Right atrium auricular region (tissue), 2 donors: ENCODE data around the gene RHOBTB1. TPM values are rescaled to one million over a fixed set of nuclear protein-coding genes. Genes with fewer than 3 reads are reported as not detected.
A peak's percentile ranks its signal among the peaks of the same experiment; 100 is the strongest.

Experiments used
- DNase-seq: peaks from one replicate; pipeline ENCODE4 v3.0.0-alpha.2; 2019; ENCODE audit warnings: low spot score
- H3K27ac ChIP-seq, 2 donors: fragments of 200-600 bp; sonication (generic); 1 replicate in 1 of 2; 2 replicates in 1 of 2; pipeline ENCODE4 v1.5.1; 2016 to 2019
- H3K27me3 ChIP-seq, 2 donors: fragments of 200-600 bp; sonication (generic); one replicate each; pipeline versions ENCODE4 v1.5.1 to v1.6.0; 2017 to 2019
- H3K36me3 ChIP-seq: fragments of 200-600 bp; sonication (generic); one replicate; pipeline ENCODE4 v1.5.1; 2016
- H3K4me1 ChIP-seq, 2 donors: fragments of 200-600 bp; sonication (generic); one replicate each; pipeline versions ENCODE4 v1.5.1 to v1.6.0; 2017 to 2019
- H3K4me3 ChIP-seq, 2 donors: fragments of 200-600 bp; sonication (generic); 1 replicate in 1 of 2; 2 replicates in 1 of 2; pipeline ENCODE4 v1.5.1; 2017 to 2019; ENCODE audit warnings: mild to moderate bottlenecking in 1 of 2, moderate library complexity in 1 of 2
- H3K9me3 ChIP-seq, 2 donors: fragments of 200-600 bp; sonication (generic); one replicate each; pipeline ENCODE4 v1.5.1; 2019
- CTCF ChIP-seq, 2 donors: fragments of 200-600 bp; sonication (generic); IDR thresholded peaks; one replicate each; pipeline ENCODE4 v1.5.1; 2019; ENCODE audit warnings: antibody characterized with exemption in 2 of 2
- total RNA-seq, 2 donors: library from RNA; depleted of rRNA; stranded (reverse); fragments of >200 nt; gene quantifications; one replicate each; pipeline ENCODE4 v1.1.0, GENCODE V29; 2016

RHOBTB1 gene
- total RNA-seq, 2 donors from 2014 or later, result 13.2 to 16.8 TPM

DNA sequence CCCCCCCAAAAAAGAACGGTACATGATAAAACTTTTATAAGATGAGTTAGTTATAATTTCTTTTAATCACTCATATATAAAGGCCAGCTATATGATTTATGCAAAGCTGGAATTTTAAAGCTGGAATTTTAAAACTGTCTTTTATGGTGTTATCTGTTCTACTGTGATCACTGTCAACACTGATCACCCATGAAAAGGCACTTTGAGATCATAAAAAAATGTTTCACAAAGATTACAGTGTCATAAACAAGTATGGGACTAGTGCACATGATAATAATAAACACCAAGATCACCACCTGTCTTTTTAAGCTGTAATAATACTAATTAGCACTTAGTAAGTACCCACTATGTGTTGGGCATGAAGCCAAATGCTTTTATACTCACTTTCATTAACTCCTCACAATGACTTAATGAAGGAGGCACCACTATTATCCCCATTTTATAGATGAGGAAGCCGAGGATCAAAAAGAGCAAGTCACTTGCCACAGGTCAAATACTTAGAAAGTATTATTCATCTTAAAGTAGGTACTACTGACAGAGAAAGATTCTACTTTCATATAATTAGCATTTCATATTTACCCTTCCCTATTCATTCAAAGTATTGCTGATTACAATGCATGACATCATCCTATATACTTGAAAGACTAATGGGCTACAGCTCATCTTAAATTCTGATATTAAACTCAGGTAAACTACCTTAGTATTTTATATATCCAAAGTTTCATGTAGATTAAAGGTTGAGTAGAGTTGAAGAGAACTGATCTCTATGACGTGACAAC, 8.3 kb upstream of the RHOBTB1 start:
- H3K36me3 ChIP-seq, result no peaks in the 10 kb centered on the region
- DNase-seq, result no peak
- TF ChIP-seq CTCF (IDR thresholded peaks at IDR 0.05), result no peak
- H3K27me3 ChIP-seq, result no peaks in the 10 kb centered on the region
- no peak overlapping the region for H3K27ac ChIP-seq
- no peak overlapping the region for H3K4me3 ChIP-seq
- no peaks in the 10 kb centered on the region for H3K9me3 ChIP-seq
- H3K4me1 ChIP-seq, result no peaks in the 10 kb centered on the region

DNA sequence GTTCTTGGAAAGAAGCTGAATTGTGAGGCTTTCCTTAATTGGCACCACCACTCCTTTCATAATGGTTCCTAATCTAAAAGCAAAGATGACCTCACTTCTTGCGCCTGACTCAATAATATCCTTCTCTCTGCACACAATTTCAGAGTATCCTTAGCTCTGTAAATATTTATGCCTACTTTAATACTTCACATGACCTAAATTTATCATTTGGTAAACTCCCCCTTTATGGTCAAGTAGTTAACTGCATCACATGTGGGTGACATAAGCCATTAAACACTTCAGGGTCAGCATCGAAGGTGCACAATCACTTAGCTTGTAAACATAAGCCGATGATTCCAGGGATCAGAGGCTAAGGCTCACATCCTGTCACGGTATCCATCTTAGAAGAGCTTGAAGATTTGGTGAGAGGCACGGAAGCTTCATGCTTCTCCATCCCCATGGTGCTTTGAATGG, 7.3 kb upstream of the RHOBTB1 start:
- H3K4me1 ChIP-seq, result no peaks in the 10 kb centered on the region
- no peaks in the 10 kb centered on the region for H3K27me3 ChIP-seq
- H3K36me3 ChIP-seq, result no peaks in the 10 kb centered on the region
- H3K9me3 ChIP-seq, result no peaks in the 10 kb centered on the region
- DNase-seq, result no peak
- H3K4me3 ChIP-seq, result no peak overlapping the region
- TF ChIP-seq CTCF (IDR thresholded peaks at IDR 0.05), result no peak
- H3K27ac ChIP-seq, result no peak overlapping the region

DNA sequence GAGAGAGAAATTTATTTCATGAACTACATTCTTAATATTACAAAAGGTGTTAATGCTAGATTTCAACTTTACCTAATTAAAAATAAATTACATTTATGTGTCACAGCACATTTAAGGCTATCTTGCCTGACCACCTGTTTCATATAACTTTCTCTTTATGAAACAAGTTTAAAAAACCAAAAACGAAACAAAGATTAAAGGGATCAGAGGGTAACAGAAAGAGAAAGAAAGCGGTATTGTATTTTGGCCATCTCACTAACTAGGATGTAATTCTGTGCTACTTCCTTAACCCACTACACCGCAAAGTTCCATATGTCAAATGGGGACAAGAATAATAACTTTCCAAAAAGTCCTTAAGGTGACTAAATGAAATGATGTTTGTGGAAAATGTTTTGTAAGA, 6.3 kb upstream of the RHOBTB1 start:
- Histone ChIP-seq H3K27ac (no peak overlapping the region), H3K27me3 (no peaks in the 10 kb centered on the region), H3K4me3 (no peak overlapping the region), H3K4me1 (peaks cover 0 to under 1% of the 10 kb centered on the region in 2 donors), H3K36me3 (no peaks in the 10 kb centered on the region), H3K9me3 (no peaks in the 10 kb centered on the region)
- no peak for DNase-seq
- no peak for TF ChIP-seq CTCF (IDR thresholded peaks at IDR 0.05)

- Histone ChIP-seq H3K36me3 (no peaks in the 10 kb centered on the region), H3K4me1 (peaks cover 0 to 9% of the 10 kb centered on the region in 2 donors), H3K9me3 (no peaks in the 10 kb centered on the region), H3K4me3 (no peak overlapping the region), H3K27ac (no peak overlapping the region), H3K27me3 (no peaks in the 10 kb centered on the region)
- no peak for TF ChIP-seq CTCF (IDR thresholded peaks at IDR 0.05)
- DNase-seq, result no peak
Measured at GRCh38 chr10:60948851-60949250, 4.9 kb upstream of the RHOBTB1 start.

DNA sequence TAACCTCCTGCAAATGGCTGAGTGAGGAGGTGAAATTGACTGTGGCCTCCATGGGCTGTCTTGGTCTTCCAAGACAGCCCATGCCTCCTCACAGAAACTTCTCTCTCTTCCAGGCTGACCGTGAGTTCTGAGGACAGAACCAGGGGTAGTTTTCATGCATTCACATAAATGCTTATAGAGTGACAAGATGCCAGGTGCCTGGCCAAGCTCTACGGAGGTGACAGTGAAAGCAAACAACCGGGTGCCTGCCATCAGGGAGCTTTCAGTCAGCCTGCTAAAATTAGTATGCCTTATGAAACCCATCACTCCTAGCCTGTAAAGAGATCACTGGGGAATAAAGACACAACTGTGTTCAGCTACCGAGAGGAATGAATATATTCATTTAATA, 919 bp upstream of the RHOBTB1 start:
- TF ChIP-seq CTCF (IDR thresholded peaks at IDR 0.05), result no peak
- peaks cover 0 to 33% of the 10 kb centered on the region in 2 donors for H3K4me1 ChIP-seq
- peak overlapping the region; percentile 59 to 91 for H3K4me3 ChIP-seq
- DNase-seq, result no peak
- H3K27me3 ChIP-seq, result no peaks in the 10 kb centered on the region
- H3K36me3 ChIP-seq, result no peaks in the 10 kb centered on the region
- H3K9me3 ChIP-seq, result no peaks in the 10 kb centered on the region
- H3K27ac ChIP-seq, result peak overlapping the region; percentile 98 to 99
